ENCODE measurements around the gene PLCB1.

Gene PLCB1

GRCh38 chr20:8398263-8399051 is 266.4 kb downstream of the PLCB1 start:
- Histone ChIP-seq H3K9me3 (ENCODE audit: low read length) (no peaks in the 10 kb centered on the region), H2AFZ (ENCODE audit: low read depth, low read length) (no peak overlapping the region), H3K36me3 (ENCODE audit: insufficient read depth, low read length) (no peaks in the 10 kb centered on the region), H3K4me3 (ENCODE audit: low read length) (no peak overlapping the region), H3K4me1 (ENCODE audit: insufficient read depth, low read length) (no peaks in the 10 kb centered on the region), H3K27me3 (ENCODE audit: insufficient read depth, low read length) (no peaks in the 10 kb centered on the region)

- Histone ChIP-seq H2AFZ (ENCODE audit: low read depth, low read length) (no peak overlapping the region), H3K36me3 (ENCODE audit: insufficient read depth, low read length) (no peaks in the 10 kb centered on the region), H3K4me1 (ENCODE audit: insufficient read depth, low read length) (no peaks in the 10 kb centered on the region), H3K4me3 (ENCODE audit: low read length) (no peak overlapping the region), H3K9me3 (ENCODE audit: low read length) (no peaks in the 10 kb centered on the region), H3K27me3 (ENCODE audit: insufficient read depth, low read length) (no peaks in the 10 kb centered on the region)
Observed at GRCh38 chr20:8399947-8400346, 267.9 kb downstream of the PLCB1 start.

GRCh38 chr20:8400486-8400885 is 268.4 kb downstream of the PLCB1 start:
- Histone ChIP-seq H3K9me3 (ENCODE audit: low read length) (no peaks in the 10 kb centered on the region), H2AFZ (ENCODE audit: low read depth, low read length) (no peak overlapping the region), H3K27me3 (ENCODE audit: insufficient read depth, low read length) (no peaks in the 10 kb centered on the region), H3K4me3 (ENCODE audit: low read length) (no peak overlapping the region), H3K36me3 (ENCODE audit: insufficient read depth, low read length) (no peaks in the 10 kb centered on the region), H3K4me1 (ENCODE audit: insufficient read depth, low read length) (no peaks in the 10 kb centered on the region)

- Histone ChIP-seq H2AFZ (ENCODE audit: low read depth, low read length) (no peak overlapping the region), H3K36me3 (ENCODE audit: insufficient read depth, low read length) (no peaks in the 10 kb centered on the region), H3K27me3 (ENCODE audit: insufficient read depth, low read length) (no peaks in the 10 kb centered on the region), H3K9me3 (ENCODE audit: low read length) (no peaks in the 10 kb centered on the region), H3K4me1 (ENCODE audit: insufficient read depth, low read length) (no peaks in the 10 kb centered on the region), H3K4me3 (ENCODE audit: low read length) (no peak overlapping the region)
Observed at GRCh38 chr20:8401556-8401955, 269.5 kb downstream of the PLCB1 start.

GRCh38 chr20:8402798-8403197 is 270.7 kb downstream of the PLCB1 start:
- no peaks in the 10 kb centered on the region for H3K4me1 ChIP-seq (ENCODE audit: insufficient read depth, low read length)
- H3K9me3 ChIP-seq (ENCODE audit: low read length): no peaks in the 10 kb centered on the region
- no peak overlapping the region for H3K4me3 ChIP-seq (ENCODE audit: low read length)
- H3K36me3 ChIP-seq (ENCODE audit: insufficient read depth, low read length): no peaks in the 10 kb centered on the region
- no peaks in the 10 kb centered on the region for H3K27me3 ChIP-seq (ENCODE audit: insufficient read depth, low read length)
- no peak overlapping the region for H2AFZ ChIP-seq (ENCODE audit: low read depth, low read length)

- Histone ChIP-seq H3K27me3 (ENCODE audit: insufficient read depth, low read length) (no peaks in the 10 kb centered on the region), H2AFZ (ENCODE audit: low read depth, low read length) (no peak overlapping the region), H3K4me1 (ENCODE audit: insufficient read depth, low read length) (no peaks in the 10 kb centered on the region), H3K9me3 (ENCODE audit: low read length) (no peaks in the 10 kb centered on the region), H3K36me3 (ENCODE audit: insufficient read depth, low read length) (no peaks in the 10 kb centered on the region), H3K4me3 (ENCODE audit: low read length) (no peak overlapping the region)
Observed at GRCh38 chr20:8404912-8405635, 273.0 kb downstream of the PLCB1 start.

GRCh38 chr20:8406391-8406790 is 274.3 kb downstream of the PLCB1 start:
- no peak overlapping the region for H2AFZ ChIP-seq (ENCODE audit: low read depth, low read length)
- no peak overlapping the region for H3K4me3 ChIP-seq (ENCODE audit: low read length)
- H3K9me3 ChIP-seq (ENCODE audit: low read length): no peaks in the 10 kb centered on the region
- no peaks in the 10 kb centered on the region for H3K36me3 ChIP-seq (ENCODE audit: insufficient read depth, low read length)
- no peaks in the 10 kb centered on the region for H3K27me3 ChIP-seq (ENCODE audit: insufficient read depth, low read length)
- H3K4me1 ChIP-seq (ENCODE audit: insufficient read depth, low read length): no peaks in the 10 kb centered on the region

GRCh38 chr20:8408587-8409307 is 276.7 kb downstream of the PLCB1 start:
- Histone ChIP-seq H3K9me3 (ENCODE audit: low read length) (no peaks in the 10 kb centered on the region), H3K27me3 (ENCODE audit: insufficient read depth, low read length) (no peaks in the 10 kb centered on the region), H3K4me3 (ENCODE audit: low read length) (no peak overlapping the region), H3K4me1 (ENCODE audit: insufficient read depth, low read length) (no peaks in the 10 kb centered on the region), H3K36me3 (ENCODE audit: insufficient read depth, low read length) (no peaks in the 10 kb centered on the region), H2AFZ (ENCODE audit: low read depth, low read length) (no peak overlapping the region)

GRCh38 chr20:8413691-8414090 is 281.6 kb downstream of the PLCB1 start:
- Histone ChIP-seq H3K36me3 (ENCODE audit: insufficient read depth, low read length) (no peaks in the 10 kb centered on the region), H3K4me3 (ENCODE audit: low read length) (no peak overlapping the region), H3K9me3 (ENCODE audit: low read length) (no peaks in the 10 kb centered on the region), H3K27me3 (ENCODE audit: insufficient read depth, low read length) (no peaks in the 10 kb centered on the region), H3K4me1 (ENCODE audit: insufficient read depth, low read length) (peaks cover 10% of the 10 kb centered on the region), H2AFZ (ENCODE audit: low read depth, low read length) (no peak overlapping the region)

- no peaks in the 10 kb centered on the region for H3K36me3 ChIP-seq (ENCODE audit: insufficient read depth, low read length)
- no peak overlapping the region for H2AFZ ChIP-seq (ENCODE audit: low read depth, low read length)
- no peak overlapping the region for H3K4me3 ChIP-seq (ENCODE audit: low read length)
- no peaks in the 10 kb centered on the region for H3K27me3 ChIP-seq (ENCODE audit: insufficient read depth, low read length)
- no peaks in the 10 kb centered on the region for H3K9me3 ChIP-seq (ENCODE audit: low read length)
- H3K4me1 ChIP-seq (ENCODE audit: insufficient read depth, low read length): peaks cover 10% of the 10 kb centered on the region
Observed at GRCh38 chr20:8414586-8415274, 282.7 kb downstream of the PLCB1 start.

- H3K9me3 ChIP-seq (ENCODE audit: low read length): no peaks in the 10 kb centered on the region
- no peak overlapping the region for H2AFZ ChIP-seq (ENCODE audit: low read depth, low read length)
- H3K36me3 ChIP-seq (ENCODE audit: insufficient read depth, low read length): no peaks in the 10 kb centered on the region
- peaks cover 3% of the 10 kb centered on the region for H3K4me1 ChIP-seq (ENCODE audit: insufficient read depth, low read length)
- H3K4me3 ChIP-seq (ENCODE audit: low read length): no peak overlapping the region
- H3K27me3 ChIP-seq (ENCODE audit: insufficient read depth, low read length): no peaks in the 10 kb centered on the region
Observed at GRCh38 chr20:8421981-8422380, 289.9 kb downstream of the PLCB1 start.

GRCh38 chr20:8423482-8423881 is 291.4 kb downstream of the PLCB1 start:
- H3K9me3 ChIP-seq (ENCODE audit: low read length): no peaks in the 10 kb centered on the region
- no peak overlapping the region for H2AFZ ChIP-seq (ENCODE audit: low read depth, low read length)
- H3K4me3 ChIP-seq (ENCODE audit: low read length): no peak overlapping the region
- no peaks in the 10 kb centered on the region for H3K27me3 ChIP-seq (ENCODE audit: insufficient read depth, low read length)
- peaks cover 3% of the 10 kb centered on the region for H3K4me1 ChIP-seq (ENCODE audit: insufficient read depth, low read length)
- no peaks in the 10 kb centered on the region for H3K36me3 ChIP-seq (ENCODE audit: insufficient read depth, low read length)

- Histone ChIP-seq H3K4me1 (ENCODE audit: insufficient read depth, low read length) (peaks cover 3% of the 10 kb centered on the region), H3K4me3 (ENCODE audit: low read length) (no peak overlapping the region), H3K36me3 (ENCODE audit: insufficient read depth, low read length) (no peaks in the 10 kb centered on the region), H3K27me3 (ENCODE audit: insufficient read depth, low read length) (no peaks in the 10 kb centered on the region), H2AFZ (ENCODE audit: low read depth, low read length) (no peak overlapping the region), H3K9me3 (ENCODE audit: low read length) (no peaks in the 10 kb centered on the region)
Observed at GRCh38 chr20:8424010-8424409, 291.9 kb downstream of the PLCB1 start.

All from neuron (in vitro differentiated cells).